ENCODE data around the gene GNAT2.

GNAT2 gene

DNA sequence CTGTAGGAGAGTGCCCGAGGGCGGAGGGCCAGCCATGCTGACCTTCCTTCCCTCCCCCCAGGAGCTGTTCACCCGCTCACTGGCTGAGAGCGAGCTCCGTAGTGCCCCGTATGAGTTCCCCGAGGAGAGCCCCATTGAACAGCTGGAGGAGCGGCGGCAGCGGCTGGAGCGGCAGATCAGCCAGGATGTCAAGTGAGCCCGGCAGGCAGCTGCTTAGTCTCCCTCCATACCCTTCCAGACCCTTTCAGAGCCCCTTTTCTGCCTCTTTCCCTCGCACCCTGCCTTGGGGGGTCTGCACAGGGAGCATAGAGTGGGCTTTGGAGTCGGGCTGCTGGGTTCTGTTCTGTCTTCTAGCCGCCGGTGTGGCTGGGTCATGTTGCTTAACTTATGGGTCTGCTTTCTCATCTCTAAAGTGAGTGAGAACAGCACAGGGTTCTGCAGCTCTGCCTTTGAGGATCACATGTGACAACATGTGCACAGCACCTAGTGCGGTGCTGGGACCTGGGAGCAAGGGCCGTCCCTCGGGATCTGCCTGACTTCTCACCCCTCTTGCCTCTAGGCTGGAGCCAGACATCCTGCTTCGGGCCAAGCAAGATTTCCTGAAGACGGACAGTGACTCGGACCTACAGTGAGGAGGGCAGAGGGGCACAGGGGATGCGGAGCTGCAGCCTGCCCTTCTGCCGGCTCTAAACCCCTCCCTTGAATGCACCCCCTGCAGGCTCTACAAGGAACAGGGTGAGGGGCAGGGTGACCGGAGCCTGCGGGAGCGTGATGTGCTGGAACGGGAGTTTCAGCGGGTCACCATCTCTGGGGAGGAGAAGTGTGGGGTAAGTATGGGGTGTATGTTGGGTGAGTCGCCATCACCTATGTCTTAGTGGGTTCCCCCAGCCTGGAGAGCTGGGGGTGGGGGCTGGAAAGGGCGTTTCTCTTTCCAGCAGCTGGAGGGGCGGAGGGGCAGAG, 6.5 kb upstream of the GNAT2 start:
- DNase-seq = no peak

DNA sequence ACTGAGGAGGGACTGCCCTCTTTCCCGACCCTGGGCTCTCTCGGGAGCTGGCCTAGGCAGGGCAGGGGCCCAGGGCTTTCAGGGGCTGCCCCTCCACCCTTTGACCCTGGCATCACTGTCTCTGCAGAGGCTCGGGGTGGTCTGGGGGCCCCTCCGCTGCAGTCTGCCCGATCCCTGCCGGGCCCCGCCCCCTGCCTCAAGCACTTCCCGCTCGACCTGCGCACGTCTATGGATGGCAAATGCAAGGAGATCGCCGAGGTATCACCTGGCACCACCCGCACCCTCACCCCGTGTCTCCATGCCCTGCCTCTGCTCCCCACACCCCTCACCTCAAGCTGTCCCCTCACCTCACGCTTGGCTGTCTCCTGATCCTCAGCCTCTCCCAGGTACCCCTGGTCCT, 5.8 kb upstream of the GNAT2 start:
- DNase-seq = no peak

DNA sequence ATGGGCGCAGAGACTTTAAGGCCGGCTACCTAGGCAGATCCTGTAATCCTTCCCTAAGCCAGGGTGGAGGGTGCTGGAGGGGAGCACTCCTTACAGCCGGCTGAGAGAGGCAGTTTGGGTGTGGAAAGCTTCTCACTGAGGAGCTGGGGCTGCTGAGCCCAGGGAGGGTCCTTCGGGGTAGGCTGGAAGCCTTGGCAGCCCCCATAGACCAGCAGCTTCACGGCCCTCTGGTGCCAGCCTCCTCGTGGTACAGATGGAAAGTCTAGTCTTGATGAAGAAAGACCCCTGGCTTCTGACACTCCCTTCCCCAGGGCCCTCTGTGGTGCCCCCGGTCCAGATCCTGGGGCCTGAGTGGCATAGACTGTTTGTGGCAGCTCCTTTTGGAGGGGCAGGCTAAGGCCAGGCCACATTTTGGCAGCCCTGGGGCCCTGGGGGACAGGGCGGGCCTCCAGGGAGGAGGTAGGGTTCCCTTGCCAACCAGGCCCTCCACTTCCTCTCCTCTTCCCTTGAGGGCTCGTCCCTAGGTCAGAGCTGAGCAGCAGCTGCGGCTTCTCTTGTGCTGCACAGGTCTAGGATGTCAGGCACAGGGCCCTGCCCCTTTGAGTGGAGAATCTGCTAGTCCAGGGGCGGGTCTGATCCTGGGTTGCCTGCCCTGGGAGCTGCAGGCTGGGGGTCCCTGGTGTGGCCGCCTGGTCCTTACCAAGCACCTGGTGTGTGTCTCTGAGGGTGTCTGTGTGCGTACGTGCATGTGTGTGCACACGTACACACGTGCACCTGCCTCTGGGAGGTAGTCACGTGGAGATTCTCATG, 5.0 kb upstream of the GNAT2 start:
- peak; percentile 38 for DNase-seq

DNA sequence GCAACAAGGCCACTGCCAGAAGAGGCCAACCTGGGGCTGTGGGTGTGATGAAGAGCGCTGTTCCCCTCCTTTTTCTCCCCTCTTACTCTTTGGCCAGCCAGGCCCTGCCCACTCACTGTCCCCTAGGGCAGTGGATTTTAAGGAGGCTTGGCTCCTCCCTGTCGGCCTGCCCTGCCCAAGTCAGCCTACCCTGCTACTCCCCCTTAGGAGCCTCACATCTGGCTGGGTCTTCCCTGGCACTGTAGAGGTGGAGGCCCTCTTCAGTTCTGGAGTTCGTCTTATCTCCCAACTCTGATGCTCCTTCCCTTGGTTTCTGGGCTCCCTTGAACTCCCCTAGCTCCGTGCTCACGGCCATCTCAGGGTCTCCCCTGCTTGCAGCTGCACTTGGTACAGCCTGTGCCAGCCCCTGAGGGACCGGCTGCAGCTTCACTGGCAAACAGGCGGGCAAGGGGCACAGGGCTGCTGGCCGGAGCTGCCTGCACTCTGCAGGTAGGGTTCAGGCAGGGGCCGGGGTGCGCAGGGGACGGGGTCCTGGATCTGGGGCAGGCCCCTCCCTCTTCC, 4.3 kb upstream of the GNAT2 start:
- peak; percentile 42 for DNase-seq

DNA sequence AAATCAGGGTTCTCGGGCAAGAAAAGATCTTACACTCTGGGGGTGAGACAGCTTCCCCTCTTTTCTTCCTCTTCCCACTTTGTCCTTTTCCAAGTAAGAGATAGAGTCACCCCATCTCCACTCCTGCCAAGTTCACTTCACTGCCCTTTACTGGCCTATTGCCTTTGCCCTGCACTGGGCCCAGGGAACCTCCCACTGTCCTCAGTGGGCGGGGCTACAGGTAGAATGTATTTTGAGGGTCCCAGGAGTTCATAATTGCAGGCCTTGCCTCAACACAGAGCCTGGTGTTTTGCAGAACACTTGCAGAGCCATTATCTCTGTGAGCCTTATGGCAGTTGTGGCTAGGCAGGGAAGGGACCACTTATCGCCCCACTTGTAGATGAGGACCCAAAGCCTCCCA, 3.5 kb upstream of the GNAT2 start:
- no peak for DNase-seq

DNA sequence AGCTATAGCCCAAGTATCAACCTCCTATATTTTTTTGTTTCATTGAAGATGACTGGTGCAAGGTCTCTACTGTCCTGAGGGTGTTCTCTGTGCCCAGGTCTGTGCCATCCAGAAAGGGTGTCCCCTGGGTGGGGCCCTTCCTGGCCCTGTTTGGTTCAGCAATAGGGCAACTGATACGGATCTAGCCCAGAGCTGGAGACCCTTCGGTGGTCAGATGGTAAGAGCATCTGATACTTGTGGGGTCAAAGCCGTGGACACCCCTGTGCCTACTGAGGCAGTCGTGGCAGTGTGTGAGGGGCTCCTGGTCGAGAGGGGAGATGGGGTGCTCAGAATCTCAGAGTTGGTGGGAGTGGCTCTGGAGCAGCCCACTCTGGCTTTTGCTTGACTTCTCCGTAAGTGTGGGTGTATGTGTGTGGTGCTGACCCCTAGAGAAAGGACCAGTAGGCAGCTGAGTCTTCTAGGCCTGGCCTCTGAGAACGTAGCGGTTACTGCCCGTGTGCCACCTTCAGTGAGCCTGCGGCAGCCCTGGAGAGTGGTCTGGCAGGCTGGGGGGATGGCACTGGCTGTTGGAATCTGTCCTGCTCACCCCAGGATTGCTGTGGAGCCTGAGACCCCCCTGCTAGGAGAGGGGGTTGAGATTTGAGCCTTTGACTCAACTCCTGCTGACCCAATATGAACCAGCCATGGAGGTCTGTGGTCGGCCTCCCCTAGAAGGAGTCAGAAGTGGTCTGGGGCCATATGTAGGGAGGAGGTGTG, 2.9 kb upstream of the GNAT2 start:
- DNase-seq = no peak

DNA sequence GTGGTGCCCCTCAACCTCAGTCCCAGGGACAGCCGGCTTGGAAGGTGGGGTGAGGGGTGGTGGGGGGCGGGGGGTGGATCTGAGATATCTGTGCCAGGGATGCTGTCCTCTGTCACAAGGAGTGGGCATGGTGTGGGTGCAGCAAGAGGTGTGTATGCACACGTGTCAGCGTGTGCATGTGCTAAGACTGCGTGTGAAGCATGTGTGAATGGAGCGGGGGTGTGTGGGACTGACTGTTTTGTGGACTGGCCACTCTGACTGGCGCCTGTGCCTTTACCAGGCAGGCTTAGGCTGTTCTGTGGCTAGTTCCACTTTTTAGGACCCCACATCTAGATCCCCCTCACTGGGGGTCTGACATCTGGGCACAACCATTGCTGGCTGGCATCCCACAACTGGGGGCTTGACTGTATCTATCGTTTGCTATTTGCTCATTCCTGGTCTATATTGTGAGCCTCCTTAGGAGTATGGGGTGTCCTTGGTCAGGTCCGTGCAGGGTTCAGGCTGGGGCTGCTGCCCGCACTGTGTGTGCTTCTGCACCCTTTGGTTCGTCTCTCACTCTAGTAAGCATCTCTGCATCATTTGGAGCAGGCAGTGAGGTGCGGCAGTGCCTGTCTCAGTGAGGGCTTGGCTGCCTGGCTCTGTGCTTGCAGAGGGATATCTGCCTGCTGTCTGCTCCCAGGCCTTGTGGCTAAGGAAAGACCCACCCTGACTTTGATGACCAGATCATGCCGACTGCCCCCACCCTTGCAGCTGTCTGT, 2.1 kb upstream of the GNAT2 start:
- no peak for DNase-seq

DNA sequence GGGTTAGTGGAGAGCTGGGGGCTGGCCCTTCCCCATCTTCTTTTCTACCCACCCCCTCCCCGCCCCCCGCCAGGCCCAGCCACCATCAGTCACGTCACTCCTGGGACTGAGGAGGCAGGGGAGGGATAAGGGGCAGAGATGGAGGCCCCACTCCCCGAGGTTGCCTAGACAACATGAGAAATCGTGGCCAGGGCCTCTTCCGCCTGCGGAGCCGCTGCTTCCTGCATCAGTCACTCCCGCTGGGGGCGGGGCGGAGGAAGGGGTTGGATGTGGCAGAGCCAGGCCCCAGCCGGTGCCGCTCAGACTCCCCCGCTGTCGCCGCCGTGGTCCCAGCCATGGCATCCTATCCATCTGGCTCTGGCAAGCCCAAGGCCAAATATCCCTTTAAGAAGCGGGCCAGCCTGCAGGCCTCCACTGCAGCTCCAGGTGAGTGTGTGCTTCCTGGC, 1.4 kb upstream of the GNAT2 start:
- DNase-seq = peak; percentile 83

DNA sequence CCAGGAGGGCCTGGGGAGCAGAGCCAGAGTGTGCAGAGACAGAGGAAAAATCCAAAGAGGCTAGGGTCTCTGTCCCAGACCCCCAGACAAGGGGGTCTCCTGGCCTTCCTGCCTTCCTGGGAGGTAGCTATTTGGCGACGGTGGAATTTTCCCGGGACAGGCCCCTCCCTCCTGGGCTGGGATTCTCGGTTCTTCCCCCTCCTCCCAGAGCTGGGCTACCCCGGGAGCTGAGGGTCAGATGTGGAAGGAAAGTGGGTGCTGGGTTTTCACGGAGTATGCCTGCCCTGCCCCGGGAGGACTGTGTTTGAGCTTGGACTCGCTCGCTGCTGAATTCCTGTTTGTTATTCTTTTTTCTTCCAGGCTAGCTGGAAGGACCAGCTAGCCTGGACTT, 980 bp upstream of the GNAT2 start:
- peak; percentile 50 for DNase-seq

DNA sequence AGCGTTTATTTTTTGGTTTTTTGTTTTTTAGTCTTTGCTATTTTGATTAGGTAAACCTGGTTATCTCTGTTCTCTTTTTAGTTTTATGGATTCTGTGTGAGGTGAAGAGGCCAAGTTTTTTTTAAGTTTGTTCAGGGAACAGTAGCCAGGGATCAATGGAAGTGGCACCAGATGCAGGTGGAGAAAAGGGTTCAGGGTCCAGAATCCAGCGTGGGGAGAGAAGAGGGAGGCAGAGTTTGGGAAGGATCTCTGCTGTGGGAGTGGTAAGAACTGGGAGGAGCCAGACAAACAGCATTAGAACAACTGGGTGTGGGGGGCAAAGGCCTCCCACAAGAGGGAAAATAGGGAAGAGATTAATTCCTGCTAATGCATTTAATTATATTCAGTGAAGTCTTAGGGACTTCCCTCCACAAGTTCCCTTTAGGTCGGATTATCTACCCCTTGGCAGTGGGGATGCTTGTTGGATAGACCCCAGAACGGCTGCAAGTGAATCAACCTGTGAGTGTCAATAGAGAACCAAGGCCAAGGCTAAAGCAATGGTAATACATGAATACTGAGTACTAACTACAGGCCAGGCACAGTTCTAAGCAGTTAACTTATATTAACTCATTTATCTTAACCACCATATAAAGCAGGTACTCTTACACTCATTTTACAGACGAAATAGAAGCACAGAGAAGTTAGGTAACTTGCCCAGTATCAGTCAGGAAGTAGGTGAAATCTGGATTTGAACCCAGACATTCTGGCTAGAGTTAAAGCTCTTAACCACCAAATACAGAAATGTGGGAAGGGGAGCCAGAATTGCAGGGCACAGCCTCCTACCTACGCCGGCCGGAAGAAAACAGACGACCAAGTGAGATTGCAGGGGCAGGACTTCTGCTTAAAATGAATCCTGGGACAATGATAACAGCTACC, 498 bp downstream of the GNAT2 start:
- no peak for DNase-seq

DNA sequence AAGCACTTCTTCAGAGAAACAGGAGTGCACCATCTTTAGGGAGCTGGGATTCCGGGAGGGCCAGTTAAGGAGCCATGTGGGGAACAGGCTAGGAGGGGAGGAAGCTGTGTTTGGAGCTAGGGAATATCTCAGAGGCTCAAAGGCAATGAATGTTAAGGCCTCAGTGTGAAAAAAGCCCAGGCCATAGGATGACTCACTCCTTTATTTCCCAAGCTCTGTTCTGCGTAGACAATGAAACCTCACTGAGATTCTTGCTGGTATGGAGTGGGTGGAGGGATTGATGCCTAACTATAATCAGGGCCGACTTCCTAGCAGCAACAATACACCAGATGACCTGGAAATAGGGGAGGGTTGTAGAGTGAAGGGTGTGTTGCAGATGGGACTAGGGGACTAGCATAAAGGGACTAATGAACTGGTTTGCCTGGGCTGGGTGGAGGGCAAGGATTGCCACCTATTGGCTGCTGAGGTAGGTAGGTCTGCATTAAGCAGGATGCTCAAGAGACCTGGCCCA, 2.1 kb downstream of the GNAT2 start:
- no peak for DNase-seq

DNA sequence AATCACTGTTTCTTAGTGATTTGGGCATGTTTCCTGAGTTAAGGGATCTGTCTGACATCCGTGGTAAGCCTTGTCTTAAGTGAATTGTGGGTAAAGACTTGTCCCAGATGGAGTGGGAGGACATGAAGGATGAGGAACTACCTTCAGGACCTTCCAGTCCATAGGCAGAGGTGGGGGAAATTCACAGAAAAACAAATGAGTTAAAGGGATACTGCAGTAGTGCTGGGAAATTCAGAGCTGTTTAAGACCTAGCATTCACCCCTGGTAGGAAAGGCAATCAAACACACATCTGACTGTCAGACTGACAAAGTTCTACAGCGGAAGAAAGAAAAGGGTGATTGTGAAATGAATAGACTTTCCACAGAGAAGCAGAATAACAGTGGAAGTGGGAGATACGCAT, 3.0 kb downstream of the GNAT2 start:
- no peak for DNase-seq

DNA sequence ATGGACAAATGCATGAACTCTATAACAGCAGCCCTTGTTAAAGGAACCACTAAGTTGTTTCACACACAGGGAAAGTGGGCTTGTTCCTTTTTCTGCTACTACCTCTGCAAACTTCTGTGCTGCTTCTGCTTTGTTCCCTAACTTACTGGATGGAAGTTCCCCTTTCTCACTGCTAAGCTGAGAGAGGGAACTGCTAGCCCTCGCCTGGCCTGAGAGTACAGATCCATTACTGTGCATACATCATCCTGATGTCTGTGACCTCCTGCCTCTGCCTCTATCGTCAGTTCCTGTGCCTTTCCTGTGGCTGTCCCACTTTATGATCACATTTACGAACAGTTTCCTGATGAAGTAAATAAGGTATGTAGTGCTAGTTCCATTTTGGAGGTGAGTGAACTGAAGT, 3.5 kb downstream of the GNAT2 start:
- no peak for DNase-seq

DNA sequence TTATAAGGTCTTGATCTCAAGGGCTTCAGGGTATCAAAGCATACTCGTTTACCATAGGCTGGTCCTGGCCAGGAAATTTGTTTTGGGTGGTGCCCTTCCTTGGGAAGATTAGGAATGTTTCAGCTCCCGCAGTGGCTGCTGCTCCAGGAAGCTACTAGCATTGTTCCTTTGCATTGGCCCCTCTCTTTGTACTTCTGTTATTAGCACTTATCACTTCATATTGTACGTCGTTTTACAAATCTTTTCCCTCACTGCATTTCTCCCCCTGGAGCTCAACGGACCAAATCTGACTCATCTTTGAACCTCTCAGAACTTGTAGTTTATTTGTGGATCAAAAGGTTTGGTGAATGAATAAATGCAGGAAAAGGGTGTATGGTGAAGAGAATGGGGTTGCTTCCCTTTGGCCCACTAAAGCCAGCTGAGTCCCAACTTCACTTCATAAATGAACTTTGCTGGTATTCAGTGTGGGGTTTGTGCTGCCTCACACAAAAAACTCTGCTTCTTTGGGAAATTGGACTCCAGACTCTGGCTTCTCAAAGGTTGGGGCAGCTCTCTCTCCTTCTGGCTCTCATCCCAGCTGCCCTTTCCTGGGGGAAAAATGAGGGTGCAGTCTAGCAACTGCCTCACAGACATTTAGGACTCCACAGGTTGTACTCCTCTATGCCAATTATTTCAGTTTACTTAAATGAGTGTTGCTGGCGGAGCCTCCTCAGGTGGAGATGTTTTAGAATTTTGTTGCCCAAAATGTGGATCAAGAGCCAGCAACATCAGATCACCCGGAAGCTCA, 5.9 kb downstream of the GNAT2 start:
- DNase-seq = no peak

DNA sequence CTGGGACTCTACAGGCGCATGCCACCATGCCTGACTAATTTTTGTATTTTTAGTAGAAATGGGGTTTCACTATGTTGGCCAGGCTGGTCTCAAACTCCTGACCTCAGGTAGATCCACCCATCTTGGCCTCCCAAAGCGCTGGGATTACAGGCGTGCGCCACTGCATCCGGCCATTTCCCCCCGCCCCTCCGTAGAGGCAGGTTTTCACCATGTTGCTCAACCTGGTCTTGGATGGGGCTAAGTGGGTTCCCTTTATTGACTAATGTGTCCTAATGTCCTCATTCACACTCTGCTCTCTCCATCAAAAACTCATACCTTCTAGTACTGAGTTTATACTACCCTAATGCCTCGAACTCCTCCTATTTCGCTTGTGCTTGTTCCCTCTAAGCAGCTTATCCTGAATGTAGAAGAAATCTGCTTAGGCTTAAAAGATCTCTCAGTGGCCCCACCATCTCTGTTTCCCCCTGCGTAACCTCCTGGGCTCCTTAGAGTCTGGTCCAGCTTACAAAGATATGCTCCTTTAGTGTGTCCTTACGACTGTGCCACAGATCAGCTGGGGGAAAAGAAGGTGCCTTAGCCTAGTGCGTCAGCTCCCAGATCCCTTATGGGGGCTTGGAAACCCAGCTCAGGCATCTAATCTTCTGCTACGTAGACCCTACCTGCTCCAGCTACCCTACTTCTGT, 8.0 kb downstream of the GNAT2 start:
- DNase-seq = no peak

DNA sequence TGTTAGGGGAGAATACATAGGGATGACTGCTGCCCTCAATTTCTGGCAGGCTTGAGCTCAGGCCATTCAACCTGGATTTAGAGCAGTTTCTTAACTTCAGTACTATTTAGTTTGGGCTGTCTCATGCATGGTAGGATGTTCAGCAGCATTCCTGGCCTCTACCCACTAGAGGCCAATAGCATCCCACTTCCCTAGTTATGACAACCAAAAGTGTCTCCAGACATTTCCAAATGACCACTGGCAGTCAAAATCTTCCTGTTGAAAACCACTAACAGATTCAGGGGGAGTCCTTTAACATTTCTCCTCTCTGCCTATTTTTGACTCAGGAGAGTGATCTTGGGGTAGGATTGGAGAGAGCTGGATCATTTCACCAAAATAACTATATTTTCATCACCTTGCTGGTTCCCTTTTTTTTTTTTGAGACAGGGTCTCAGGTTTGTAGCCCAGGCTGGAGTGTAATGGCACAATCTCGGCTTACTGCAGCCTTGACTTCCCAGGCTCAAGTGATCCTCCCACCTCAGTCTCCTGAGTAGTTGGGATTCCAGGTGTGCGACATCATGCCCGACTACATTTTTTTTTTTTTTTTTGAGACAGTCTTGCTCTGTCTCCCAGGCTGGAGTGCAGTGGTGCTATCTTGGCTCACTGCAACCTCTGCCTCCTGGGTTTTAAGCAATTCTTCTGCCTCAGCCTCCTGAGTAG, 8.7 kb downstream of the GNAT2 start:
- no peak for DNase-seq

DNA sequence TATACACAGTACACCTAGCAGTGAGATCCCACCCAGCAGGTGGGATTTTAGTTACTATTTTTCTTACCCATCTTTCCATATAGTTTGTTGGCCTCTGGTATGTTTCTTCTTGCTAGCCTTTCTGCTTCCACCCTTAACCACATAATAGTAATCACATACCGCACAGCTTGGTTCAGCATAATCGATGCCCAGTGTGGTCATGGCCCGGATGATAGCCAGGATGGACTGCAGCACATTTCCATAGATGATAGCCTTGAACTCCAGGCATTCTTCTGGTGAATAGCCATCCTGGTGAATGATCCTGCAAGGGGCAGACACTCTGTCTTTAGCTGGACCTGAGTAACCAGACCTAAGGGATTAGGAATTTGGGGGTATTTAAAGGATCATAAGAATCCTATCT, 9.5 kb downstream of the GNAT2 start:
- no peak for DNase-seq

DNA sequence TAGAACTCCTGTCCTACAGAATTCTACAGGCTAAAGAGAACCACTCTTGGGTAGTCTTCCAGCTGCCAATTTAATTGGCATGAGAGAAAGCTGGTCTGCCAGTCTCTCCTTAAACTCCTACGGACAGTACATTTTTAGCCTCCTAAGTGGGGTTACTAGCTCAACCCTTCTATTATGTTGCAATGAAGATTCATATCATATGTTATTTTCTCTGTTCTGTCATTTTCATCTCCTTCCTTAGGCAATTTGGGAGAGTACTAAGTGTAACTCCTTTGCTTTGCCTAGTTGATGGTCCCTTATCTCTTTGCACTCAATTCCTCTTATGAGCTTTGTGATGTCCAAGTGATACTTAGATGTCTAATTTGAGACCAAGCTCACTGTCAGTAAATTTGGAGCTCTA, 14.0 kb downstream of the GNAT2 start:
- DNase-seq = no peak

DNA sequence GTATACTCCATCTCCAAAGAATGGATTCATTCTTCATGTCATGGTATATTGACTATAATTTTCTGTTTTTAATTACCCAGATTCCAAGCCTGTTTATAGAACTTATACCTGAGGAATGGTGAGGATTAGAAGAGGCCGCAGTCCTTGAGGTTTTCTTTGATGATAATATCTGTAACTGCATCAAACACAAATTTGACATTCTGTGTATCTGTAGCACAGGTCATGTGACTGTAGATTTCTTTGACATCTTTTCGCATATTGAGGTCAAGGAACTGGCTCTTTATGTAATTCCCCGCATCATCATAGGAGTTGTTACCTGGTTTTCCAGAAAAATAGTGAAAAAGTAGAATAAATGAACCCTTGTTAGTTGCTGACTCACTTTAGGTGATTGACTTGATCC, 16.2 kb downstream of the GNAT2 start:
- DNase-seq = no peak
